Motor neuron (in vitro differentiated cells): ENCODE measurements around the gene OR14A2. TPM values are rescaled to one million over a fixed set of nuclear protein-coding genes. Genes with fewer than 3 reads are reported as not detected.
"Not testable (repeated sequence)": the region's sequence is repeated elsewhere in the genome, so short reads cannot be mapped to it uniquely, and the experiment has no call there.

ENCODE experiments used
- ATAC-seq, 8 experiments: fragments of 200-7000 bp; cut with Tn5 transposase; replicated peaks in 6 of 8; 2 replicates each; pipeline ENCODE4 v1.8.0; 2021; ENCODE audit warnings: mild to moderate bottlenecking in 8 of 8, moderate library complexity in 8 of 8
- H3K27ac ChIP-seq, 2 donors: fragments of 250-450 bp; sonication (Bioruptor Pico); 2 replicates each; pipeline ENCODE4 v1.9.0; 2021; ENCODE audit warnings: antibody characterized with exemption in 2 of 2, mild to moderate bottlenecking in 2 of 2, moderate library complexity in 1 of 2
- H3K4me1 ChIP-seq, 2 donors: fragments of 250-450 bp; sonication (Bioruptor Pico); replicated peaks in 1 of 2; 2 replicates each; pipeline ENCODE4 v1.6.1; 2021; ENCODE audit warnings: antibody characterized with exemption in 2 of 2, mild to moderate bottlenecking in 2 of 2, moderate library complexity in 1 of 2
- H3K4me3 ChIP-seq, 5 donors: fragments of 250-450 bp; sonication (Bioruptor Pico); 2 replicates each; pipeline ENCODE4 v1.9.0; 2021; ENCODE audit warnings: antibody characterized with exemption in 5 of 5, mild to moderate bottlenecking in 5 of 5, moderate library complexity in 4 of 5
- WGBS, 10 experiments: fragments of 450-650 bp; shearing (Covaris generic); methylation state at CpG; one replicate each; pipeline ENCODE4 v1.0.0; 2022; 5-methylcytosine and 5-hydroxymethylcytosine counted together
- in situ Hi-C, 9 experiments: fragments of 400-800 bp; cut with MboI; loops; one replicate each; pipeline ENCODE4 v1.15.0; 2021; ENCODE audit warnings: low sequenced_read_pairs in 9 of 9, low pct_unique_long_range_greater_than_20kb in 2 of 9; ENCODE audit not compliant: unreplicated experiment in 9 of 9
- total RNA-seq, 8 experiments: library from RNA; unstranded; fragments of 300-600 nt; gene quantifications; 2 replicates each; pipeline versions ENCODE4 v1.2.3 to v1.2.4, GENCODE V29; 2022

Gene OR14A2
- not detected for total RNA-seq

- Histone ChIP-seq H3K27ac (no peak within 1 kb of the TSS), H3K4me3 (no peak within 1 kb of the TSS)
- 7 to 96% (median 80%) methylated on average over 1 to 2 of the region's 2 CpGs; no CpG with 5 or more reads in 1 of the 10 experiments for WGBS, 10 experiments
Observed at GRCh38 chr1:247748041-247748440, at the start of gene OR14A2. Gene OR14A2 (minus strand): TSS chr1:247748141.

GRCh38 chr1:247797518-247797917 lies 49.6 kb upstream of the OR14A2 start:
- Histone ChIP-seq H3K4me3 (no peak overlapping the region), H3K4me1 (no peaks in the 10 kb centered on the region), H3K27ac (no peak overlapping the region)
- WGBS, 10 experiments = 0 to 100% (median 6%) methylated on average over 1 to 2 of the region's 2 CpGs
- in situ Hi-C loops = no loop called here
- no peak for ATAC-seq

More at GRCh38 chr1:247748041-247748440, at the start of gene OR14A2:
- no peaks in the 10 kb centered on the region for H3K4me1 ChIP-seq
- no peak for ATAC-seq
- in situ Hi-C loops = no loop called here

DNA sequence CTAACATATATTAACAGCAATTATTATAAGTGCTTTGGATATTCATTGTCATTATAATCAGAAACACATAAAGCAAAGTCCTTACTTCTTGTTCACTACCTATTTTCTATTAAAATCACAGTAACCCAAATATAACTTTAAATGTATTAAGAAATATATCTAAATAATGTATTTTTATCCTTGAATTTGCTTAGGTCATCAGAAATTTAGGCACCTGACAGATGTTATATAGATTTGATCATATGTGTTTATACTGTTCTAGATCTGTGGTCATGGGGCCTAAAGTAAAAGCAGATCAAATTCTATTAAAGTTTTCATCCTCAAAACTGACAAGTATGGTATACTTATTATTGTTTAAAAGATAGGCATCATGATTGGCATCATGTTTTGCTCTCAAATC lies 21.7 kb upstream of the OR14A2 start:
- in situ Hi-C loops = no loop called here
- Histone ChIP-seq H3K4me3 (no peak overlapping the region), H3K4me1 (no peaks in the 10 kb centered on the region), H3K27ac (no peak overlapping the region)
- no peak for ATAC-seq

DNA sequence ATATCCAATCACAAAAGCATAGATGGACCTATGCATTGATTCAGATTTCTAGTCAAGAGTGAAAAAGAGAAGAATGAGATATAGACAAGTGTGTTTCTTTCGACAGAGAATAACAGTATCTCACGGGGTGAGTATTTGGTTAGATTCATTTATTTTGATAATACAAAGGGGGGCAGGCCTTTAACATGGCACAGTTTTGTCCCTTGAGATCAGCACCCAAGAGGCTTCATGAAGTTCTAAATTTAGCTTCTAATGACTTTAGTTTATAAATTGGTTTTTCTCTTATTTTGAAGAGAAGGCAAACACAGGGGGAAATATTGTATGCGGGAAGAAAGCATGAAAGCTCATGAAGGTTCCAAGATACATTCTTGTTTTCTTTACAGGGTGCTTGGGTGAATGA lies 12.5 kb upstream of the OR14A2 start, which contains the start of gene OR1C1:
OR1C1 (minus strand) TSS at position 101 of the 400 bp plus-strand sequence. CDS start 2,150 bp downstream, outside the sequence.
- H3K27ac ChIP-seq = no peak within 1 kb of the TSS
- in situ Hi-C loops = no loop called here
- H3K4me3 ChIP-seq = no peak within 1 kb of the TSS
- 0 to 100% (median 87%) methylated on average over 1 to 3 of the region's 3 CpGs for WGBS, 10 experiments
- H3K4me1 ChIP-seq = no peaks in the 10 kb centered on the region
- ATAC-seq = no peak

DNA sequence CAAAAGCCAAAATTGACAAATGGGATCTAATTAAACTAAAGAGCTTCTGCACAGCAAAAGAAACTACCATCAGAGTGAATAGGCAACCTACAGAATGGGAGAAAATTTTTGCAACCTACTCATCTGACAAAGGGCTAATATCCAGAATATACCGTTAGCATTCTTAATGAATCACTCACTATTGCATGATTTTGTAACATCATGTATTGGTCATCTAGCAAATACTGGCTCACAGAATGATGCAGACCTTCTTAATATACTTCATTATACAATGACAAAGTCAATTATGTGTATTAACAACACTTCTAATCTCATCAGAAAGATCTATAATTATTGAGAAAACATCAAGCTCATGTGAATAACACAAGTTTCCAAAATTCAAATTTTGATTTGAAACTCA lies 6.4 kb upstream of the OR14A2 start:
- H3K27ac ChIP-seq, in situ Hi-C loops, H3K4me1 ChIP-seq, ATAC-seq, H3K4me3 ChIP-seq: not testable (repeated sequence)
- WGBS, 10 experiments = 0 to 91% (median 52%) methylated on average over 1 of the region's 1 CpG; no CpG with 5 or more reads in 4 of the 10 experiments

GRCh38 chr1:247749870-247750269 lies 1.9 kb upstream of the OR14A2 start:
- 0 to 100% (median 83%) methylated on average over 1 of the region's 1 CpG; no CpG with 5 or more reads in 5 of the 10 experiments for WGBS, 10 experiments

GRCh38 chr1:247747616-247748015 lies 325 bp downstream of the OR14A2 start:
- WGBS, 10 experiments = 0 to 100% (median 72%) methylated on average over 1 to 7 of the region's 7 CpGs
- in situ Hi-C loops = no loop called here
- H3K4me1 ChIP-seq = no peaks in the 10 kb centered on the region
- ATAC-seq = no peak
- no peak overlapping the region for H3K27ac ChIP-seq
- no peak overlapping the region for H3K4me3 ChIP-seq

More at GRCh38 chr1:247749870-247750269, 1.9 kb upstream of the OR14A2 start:
- no peak for ATAC-seq
- Histone ChIP-seq H3K4me3 (no peak overlapping the region), H3K27ac (no peak overlapping the region), H3K4me1 (no peaks in the 10 kb centered on the region)
- in situ Hi-C loops = no loop called here

DNA sequence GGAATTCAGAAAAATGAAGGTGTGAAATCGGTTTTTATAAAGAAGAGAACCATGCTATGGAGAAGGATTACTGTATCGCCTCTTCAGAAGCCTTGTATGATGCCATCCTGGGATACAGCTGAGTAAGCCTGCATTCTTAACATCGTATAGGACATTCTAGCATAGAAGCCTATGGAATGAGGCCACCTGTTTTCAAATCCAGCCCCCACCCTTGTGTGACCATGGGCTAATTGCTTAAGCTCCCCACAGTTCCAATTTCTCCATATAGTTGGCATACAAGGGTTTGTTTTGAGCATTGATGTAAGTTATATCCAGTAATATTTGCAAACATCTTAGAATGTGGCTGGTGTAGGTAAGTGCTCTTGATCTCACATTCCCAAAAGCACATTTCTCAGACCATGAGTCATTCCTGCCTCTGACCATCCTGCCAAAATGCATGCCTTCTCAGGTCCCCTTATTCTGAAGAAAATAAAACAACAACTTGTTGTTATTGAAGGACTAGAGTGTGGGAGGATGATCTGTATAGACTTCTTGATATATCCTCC lies 1.5 kb downstream of the OR14A2 start:
- no peak for ATAC-seq
- Histone ChIP-seq H3K4me3 (no peak overlapping the region), H3K4me1 (no peaks in the 10 kb centered on the region), H3K27ac (no peak overlapping the region)
- in situ Hi-C loops = no loop called here
- WGBS, 10 experiments = 0 to 74% (median 44%) methylated on average over 1 to 3 of the region's 3 CpGs; no CpG with 5 or more reads in 1 of the 10 experiments

- H3K4me1 ChIP-seq, H3K27ac ChIP-seq, H3K4me3 ChIP-seq, ATAC-seq, in situ Hi-C loops: not testable (repeated sequence)
- 0 to 80% (median 62%) methylated on average over 1 to 3 of the region's 3 CpGs; no CpG with 5 or more reads in 1 of the 10 experiments for WGBS, 10 experiments
Observed at GRCh38 chr1:247742215-247742760, 5.7 kb downstream of the OR14A2 start.

DNA sequence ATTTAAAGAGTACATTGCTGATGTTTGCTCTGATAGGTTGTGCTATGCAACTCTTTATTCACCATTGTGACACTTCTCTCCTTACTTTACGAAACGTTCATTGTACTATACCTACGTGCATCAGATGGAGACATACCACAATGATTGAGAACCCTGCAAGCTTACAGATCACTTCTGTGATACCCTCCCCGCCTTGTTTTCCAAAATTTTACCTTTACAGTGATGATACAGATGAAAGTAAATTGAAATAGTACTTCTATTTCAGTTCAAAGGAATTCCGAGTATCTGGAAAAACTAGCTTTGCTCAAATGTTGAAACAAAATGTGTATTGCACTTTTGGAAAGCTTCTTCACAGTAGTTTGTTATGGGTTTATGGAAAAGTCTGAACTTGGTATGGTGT lies 6.2 kb downstream of the OR14A2 start:
- ATAC-seq = no peak
- 0 to 82% (median 65%) methylated on average over 1 to 5 of the region's 5 CpGs for WGBS, 10 experiments
- no peak overlapping the region for H3K27ac ChIP-seq
- no peak overlapping the region for H3K4me3 ChIP-seq
- in situ Hi-C loops = no loop called here
- no peaks in the 10 kb centered on the region for H3K4me1 ChIP-seq

DNA sequence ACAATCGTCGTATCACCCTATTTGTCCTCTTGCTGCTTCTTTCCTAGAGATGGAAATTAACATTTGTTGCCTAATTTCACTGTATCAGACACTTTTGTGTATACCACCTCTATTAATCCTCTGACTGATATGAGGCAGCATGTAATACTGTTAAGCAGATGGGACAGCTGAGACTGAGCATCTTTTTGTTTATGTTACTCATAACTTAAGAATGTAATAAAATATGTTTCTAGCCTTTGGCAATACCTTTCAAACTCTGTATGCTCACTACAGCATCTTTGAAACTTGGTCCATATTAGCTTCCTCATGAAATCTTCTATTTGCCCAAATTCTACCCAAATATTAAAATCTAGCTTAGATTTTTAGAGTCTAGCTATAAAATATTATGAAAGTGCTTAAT lies 7.2 kb downstream of the OR14A2 start:
- no peaks in the 10 kb centered on the region for H3K4me1 ChIP-seq
- in situ Hi-C loops = no loop called here
- H3K4me3 ChIP-seq = no peak overlapping the region
- 0 to 100% (median 67%) methylated on average over 1 to 2 of the region's 2 CpGs; no CpG with 5 or more reads in 1 of the 10 experiments for WGBS, 10 experiments
- no peak for ATAC-seq
- H3K27ac ChIP-seq = no peak overlapping the region

DNA sequence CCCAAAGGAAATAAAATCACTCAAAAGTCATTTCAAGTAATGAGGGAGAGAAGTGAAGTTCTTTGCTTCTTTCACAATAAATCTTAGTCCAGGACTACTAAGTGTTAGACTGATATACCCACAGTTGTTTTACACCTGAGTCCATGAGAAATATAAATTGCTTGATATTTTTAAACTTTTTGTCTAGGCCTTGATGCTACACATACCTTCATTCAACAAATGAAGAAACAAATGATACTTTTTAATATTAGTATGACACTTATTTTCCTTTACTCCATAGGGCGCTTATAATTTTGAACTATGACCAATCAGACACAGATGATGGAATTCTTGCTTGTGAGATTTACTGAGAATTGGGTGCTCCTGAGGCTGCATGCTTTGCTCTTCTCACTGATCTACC lies 9.6 kb downstream of the OR14A2 start, which contains the start of gene OR14K1:
OR14K1 (plus strand) TSS at position 301 of the 400 bp plus-strand sequence; CDS start at position 301, 0 bp downstream.
- Histone ChIP-seq H3K4me3 (no peak within 1 kb of the TSS), H3K4me1 (no peaks in the 10 kb centered on the region), H3K27ac (no peak within 1 kb of the TSS)
- 0 to 100% (median 80%) methylated on average over 1 of the region's 1 CpG; no CpG with 5 or more reads in 1 of the 10 experiments for whole genome bisulfite sequencing, 10 experiments
- no peak for ATAC-seq
- in situ Hi-C loops = no loop called here

DNA sequence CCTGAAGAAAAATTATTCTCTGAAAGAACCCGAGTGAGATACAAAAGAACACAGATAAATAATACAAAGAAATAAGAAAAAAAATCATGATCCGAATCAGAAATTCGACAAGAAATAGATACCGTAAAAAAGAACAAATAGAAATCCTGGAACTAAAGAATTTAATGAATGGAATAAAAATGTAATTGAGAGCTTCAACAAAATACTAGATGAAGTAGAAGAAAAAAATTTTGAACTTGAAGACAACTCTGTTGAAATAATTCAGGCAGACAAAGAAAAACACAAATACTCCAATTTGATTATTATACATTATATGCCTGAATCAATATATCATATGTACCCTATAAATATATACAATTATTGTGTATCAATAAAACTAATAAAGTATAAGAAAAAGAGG lies 26.7 kb downstream of the OR14A2 start:
- 13 to 90% (median 76%) methylated on average over 4 of the region's 4 CpGs for WGBS, 10 experiments
- in situ Hi-C loops = no loop called here
- ATAC-seq = no peak
- H3K27ac ChIP-seq = no peak overlapping the region
- H3K4me3 ChIP-seq = no peak overlapping the region
- no peaks in the 10 kb centered on the region for H3K4me1 ChIP-seq

- Histone ChIP-seq H3K27ac (no peak within 1 kb of the TSS), H3K4me3 (no peak within 1 kb of the TSS), H3K4me1 (no peaks in the 10 kb centered on the region)
- in situ Hi-C loops = no loop called here
- WGBS, 10 experiments = 0 to 89% (median 71%) methylated on average over 2 to 3 of the region's 3 CpGs
- no peak for ATAC-seq
Observed at GRCh38 chr1:247716546-247716945, 31.4 kb downstream of the OR14A2 start, which contains the start of gene OR6F1. Gene OR6F1 (minus strand): TSS chr1:247716646. CDS start chr1:247712755, 3,891 bp downstream.
